T-helper 17 cell (primary cell): Measurements from ENCODE around the gene SLC35D1. TPM values are rescaled to one million over a fixed set of nuclear protein-coding genes. Genes with fewer than 3 reads are reported as not detected.
"Not testable (repeated sequence)": the region's sequence is repeated elsewhere in the genome, so short reads cannot be mapped to it uniquely, and the experiment has no call there.

Experiments
- ATAC-seq: fragments of 150-1000 bp; cut with Tn5 transposase; 2 replicates; pipeline ENCODE4 v1.10.0; 2021; ENCODE audit warnings: mild to moderate bottlenecking, moderate library complexity
- DNase-seq, 3 donors: peaks; one replicate each; pipeline versions ENCODE4 v3.0.0 to v3.0.0-alpha.2; 2020 to 2021
- H3K9me3 ChIP-seq: one replicate; pipeline ENCODE4 v1.7.0; 2013; ENCODE audit warnings: low read length, mild to moderate bottlenecking; ENCODE audit not compliant: control insufficient read depth, poor library complexity, severe bottlenecking
- H3K27ac Mint-ChIP-seq: one replicate; pipeline ENCODE4 v1.8.0; 2022; ENCODE audit warnings: mild to moderate bottlenecking, moderate library complexity, mixed read lengths
- H3K27me3 Mint-ChIP-seq: one replicate; pipeline ENCODE4 v1.8.0; 2022; ENCODE audit warnings: mixed read lengths
- H3K36me3 Mint-ChIP-seq: one replicate; pipeline ENCODE4 v1.8.0; 2022; ENCODE audit warnings: low read depth, mixed read lengths
- H3K4me1 Mint-ChIP-seq: one replicate; pipeline ENCODE4 v1.8.0; 2022; ENCODE audit warnings: mild to moderate bottlenecking, mixed read lengths
- H3K4me3 Mint-ChIP-seq: one replicate; pipeline ENCODE4 v1.8.0; 2022; ENCODE audit warnings: mild to moderate bottlenecking, moderate library complexity, mixed read lengths
- total RNA-seq, 4 donors: library from RNA in 2 of 4; stranded (reverse) in 2 of 4; gene quantifications; one replicate each; pipeline ENCODE4 v1.2.3 and lab custom pipeline; 2022 to 2026

Gene SLC35D1
- total RNA-seq, 2 donors from 2014 or later = 10.5 to 14.1 TPM

DNA sequence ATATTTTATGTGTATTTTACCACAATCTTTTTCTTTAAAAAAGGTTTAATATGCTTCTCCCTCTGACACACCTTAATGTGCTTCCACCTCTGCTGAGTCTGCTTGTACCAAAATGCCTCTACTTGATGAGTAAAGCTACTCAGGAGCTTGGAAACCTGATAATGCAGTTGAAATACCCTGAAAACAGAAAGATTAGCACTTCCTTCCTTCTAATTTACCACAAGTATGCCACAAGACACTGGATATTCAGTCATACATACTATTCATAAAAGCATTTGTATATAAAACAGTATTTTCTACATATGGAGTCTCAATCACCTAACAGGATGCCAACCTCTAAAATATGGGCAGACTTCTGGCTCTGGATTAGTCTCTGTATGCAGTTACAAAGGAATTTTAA lies 55.0 kb downstream of the SLC35D1 start:
- DNase-seq (no peak), ATAC-seq (no peak)
- H3K27me3 Mint-ChIP-seq = no peaks in the 10 kb centered on the region
- H3K27ac Mint-ChIP-seq = peak overlapping the region; percentile 61
- peaks cover 6% of the 10 kb centered on the region for H3K36me3 Mint-ChIP-seq
- H3K4me1 Mint-ChIP-seq = peaks cover 30% of the 10 kb centered on the region
- H3K9me3 ChIP-seq = no peaks in the 10 kb centered on the region
- no peak overlapping the region for H3K4me3 Mint-ChIP-seq

DNA sequence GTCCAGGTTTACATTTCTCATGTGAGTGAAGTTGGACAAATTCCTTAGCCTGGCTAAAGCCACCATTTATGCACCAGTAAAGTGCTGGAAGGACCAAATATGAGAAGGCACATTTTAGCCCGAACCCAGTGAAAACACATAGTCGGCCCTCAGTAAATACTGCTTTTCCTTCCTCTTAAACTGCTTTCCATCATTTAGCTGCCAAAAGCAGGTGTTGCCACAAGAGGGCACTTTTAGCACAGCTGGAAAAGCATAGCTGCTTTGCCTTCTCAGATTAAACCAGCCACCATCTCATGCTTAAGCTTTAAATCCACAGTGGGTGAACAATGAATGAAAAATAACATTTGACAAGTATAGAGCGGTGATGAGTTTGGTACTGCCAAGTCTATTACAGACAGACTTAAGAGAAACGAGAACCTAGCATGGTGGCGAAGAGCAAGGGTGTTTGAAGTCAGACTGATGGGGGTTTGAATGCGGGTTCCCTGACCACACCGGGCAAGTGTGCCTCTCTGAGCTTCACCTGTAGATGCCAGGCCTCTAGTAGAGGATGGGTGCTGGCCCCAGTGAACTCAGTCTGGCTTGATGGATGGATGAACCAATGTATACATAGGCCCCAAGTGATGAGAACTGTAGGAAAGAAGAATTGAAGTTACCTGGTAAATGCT lies 57.8 kb downstream of the SLC35D1 start:
- H3K9me3 ChIP-seq = no peaks in the 10 kb centered on the region
- no peaks in the 10 kb centered on the region for H3K27me3 Mint-ChIP-seq
- peaks cover 2% of the 10 kb centered on the region for H3K36me3 Mint-ChIP-seq
- H3K4me1 Mint-ChIP-seq = peaks cover 20% of the 10 kb centered on the region
- ATAC-seq (peak; percentile 85), DNase-seq (peak in 2 of 3 donors; percentile 12 to 42)
- peak overlapping the region; percentile 14 for H3K27ac Mint-ChIP-seq
- H3K4me3 Mint-ChIP-seq = peak overlapping the region; percentile 71

DNA sequence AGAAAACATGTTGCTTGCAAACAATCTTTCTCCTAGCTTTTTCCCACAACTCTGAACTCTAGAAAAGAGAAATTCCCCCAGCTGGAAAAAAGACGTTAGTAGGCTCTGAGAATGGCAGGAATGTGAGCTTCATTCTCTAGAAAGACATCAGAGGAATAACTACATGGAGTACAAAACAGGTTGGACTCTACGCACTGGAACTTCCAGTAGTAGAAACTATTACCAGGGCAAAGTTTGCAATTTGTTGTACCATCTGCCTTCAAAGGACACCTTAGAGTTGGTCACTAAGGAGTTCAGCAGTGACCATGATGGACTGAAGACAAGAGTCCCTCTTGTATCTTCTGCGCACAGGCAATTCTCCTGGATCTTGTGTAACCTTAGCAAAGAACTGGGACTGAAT lies 60.9 kb downstream of the SLC35D1 start:
- ATAC-seq (no peak), DNase-seq (no peak)
- no peak overlapping the region for H3K4me3 Mint-ChIP-seq
- no peaks in the 10 kb centered on the region for H3K27me3 Mint-ChIP-seq
- peaks cover 4% of the 10 kb centered on the region for H3K36me3 Mint-ChIP-seq
- no peaks in the 10 kb centered on the region for H3K9me3 ChIP-seq
- H3K27ac Mint-ChIP-seq = no peak overlapping the region
- H3K4me1 Mint-ChIP-seq = peaks cover 9% of the 10 kb centered on the region

DNA sequence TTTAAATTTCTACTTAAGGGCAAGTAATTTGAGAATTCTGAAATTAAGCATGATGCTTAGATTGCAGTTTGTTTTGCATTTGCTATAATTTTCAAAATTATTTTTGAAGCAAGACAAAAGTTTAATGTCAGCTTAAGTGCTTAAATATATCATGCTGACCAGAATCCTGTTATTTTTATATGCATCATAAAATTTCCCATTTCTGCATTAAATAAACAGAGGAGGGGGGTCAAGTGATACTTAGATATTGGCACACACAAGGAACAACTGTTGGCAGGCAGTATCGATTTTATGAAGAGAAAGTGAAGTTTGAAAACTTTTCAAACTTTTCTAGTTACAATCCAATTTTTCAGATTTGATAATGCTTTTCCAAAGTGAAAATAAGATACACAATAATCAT lies 68.1 kb downstream of the SLC35D1 start:
- Mint-ChIP-seq H3K27ac (no peak overlapping the region), H3K36me3 (peaks cover 9% of the 10 kb centered on the region), H3K27me3 (no peaks in the 10 kb centered on the region), H3K4me3 (no peak overlapping the region), H3K4me1 (peaks cover 12% of the 10 kb centered on the region)
- no peaks in the 10 kb centered on the region for H3K9me3 ChIP-seq
- DNase-seq (no peak), ATAC-seq (no peak)

DNA sequence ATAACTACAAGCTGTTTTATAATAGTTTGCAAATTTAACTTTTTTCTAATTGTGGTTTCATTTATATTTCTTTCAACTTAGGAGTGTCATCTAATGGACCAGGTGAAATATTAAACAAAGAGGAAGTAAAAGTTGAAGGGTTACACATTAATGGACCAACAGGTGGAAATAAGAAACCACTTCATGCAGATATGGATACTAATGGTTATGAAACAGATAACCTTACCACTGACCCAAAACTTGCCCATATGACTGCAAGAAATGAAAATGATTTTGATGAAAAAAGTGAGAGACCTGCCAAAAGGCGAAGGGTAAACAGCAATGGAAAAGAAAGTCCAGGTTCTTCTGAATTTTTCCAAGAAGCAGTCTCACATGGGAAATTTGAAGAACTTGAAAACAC lies 69.5 kb downstream of the SLC35D1 start:
- Mint-ChIP-seq H3K4me1 (peaks cover 17% of the 10 kb centered on the region), H3K27ac (peak overlapping the region; percentile 86), H3K4me3 (no peak overlapping the region), H3K36me3 (peaks cover 9% of the 10 kb centered on the region), H3K27me3 (no peaks in the 10 kb centered on the region)
- ATAC-seq = no peak
- H3K9me3 ChIP-seq = no peaks in the 10 kb centered on the region
- DNase-seq = no peak

DNA sequence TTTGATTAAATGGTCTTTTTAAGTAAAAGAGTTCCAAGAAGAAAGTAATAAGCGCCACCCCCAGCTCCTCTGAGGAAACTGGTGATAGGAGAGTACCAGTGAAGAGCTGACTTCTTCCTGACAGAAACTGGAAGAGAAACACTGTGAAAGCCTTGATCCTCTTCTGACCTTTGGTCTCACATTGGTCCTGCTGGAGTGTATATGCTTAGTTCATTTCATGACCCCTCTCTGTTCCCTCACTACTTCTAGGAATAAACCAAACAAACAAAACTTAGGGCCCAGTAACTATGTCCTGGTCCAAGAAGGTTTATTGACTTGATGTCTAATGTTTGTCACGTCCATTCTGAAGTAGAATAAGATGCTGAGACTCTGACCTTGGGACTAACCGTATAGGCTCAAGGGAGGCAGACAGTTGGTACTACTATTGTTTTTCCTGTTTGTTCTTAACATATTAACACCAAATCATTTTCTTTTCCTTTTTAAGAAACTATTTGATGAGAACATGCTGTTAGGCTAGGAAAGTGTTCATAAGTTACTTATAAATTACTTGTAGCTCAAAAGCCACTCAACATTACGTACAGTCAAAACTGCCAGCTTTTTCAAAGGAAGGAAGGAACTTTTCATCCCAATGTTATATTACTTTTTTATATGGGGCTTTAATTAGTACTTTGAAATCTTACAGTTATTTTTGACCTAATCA lies 71.2 kb downstream of the SLC35D1 start:
- peaks cover 17% of the 10 kb centered on the region for H3K4me1 Mint-ChIP-seq
- H3K9me3 ChIP-seq = no peaks in the 10 kb centered on the region
- no peaks in the 10 kb centered on the region for H3K27me3 Mint-ChIP-seq
- DNase-seq (no peak), ATAC-seq (no peak)
- H3K27ac Mint-ChIP-seq = peak overlapping the region; percentile 89
- H3K4me3 Mint-ChIP-seq = no peak overlapping the region
- peaks cover 5% of the 10 kb centered on the region for H3K36me3 Mint-ChIP-seq

DNA sequence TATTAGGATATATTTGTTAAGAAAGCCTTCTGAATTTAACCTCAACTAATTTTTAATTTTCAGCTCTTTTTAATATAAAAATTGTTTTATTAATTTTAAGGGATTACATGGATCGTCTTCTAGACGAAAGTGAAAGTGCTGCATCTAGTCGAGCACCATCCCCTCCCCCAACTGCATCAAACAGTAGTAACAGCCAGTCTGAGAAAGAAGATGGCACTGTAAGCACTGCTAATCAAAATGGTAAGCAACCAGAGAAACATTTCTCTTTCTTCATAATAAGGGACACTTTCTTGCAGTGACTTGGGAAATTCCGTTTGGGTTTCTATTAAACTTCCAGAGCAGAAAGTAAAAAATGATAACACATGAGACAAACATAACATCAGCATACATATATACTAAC lies 72.3 kb downstream of the SLC35D1 start:
- Mint-ChIP-seq H3K27me3 (no peaks in the 10 kb centered on the region), H3K4me1 (peaks cover 17% of the 10 kb centered on the region), H3K4me3 (peak overlapping the region; percentile 67), H3K36me3 (peaks cover 4% of the 10 kb centered on the region), H3K27ac (peak overlapping the region; percentile 89)
- peak in 2 of 3 donors; percentile 7 to 10 for DNase-seq
- no peaks in the 10 kb centered on the region for H3K9me3 ChIP-seq
- ATAC-seq = peak; percentile 83

DNA sequence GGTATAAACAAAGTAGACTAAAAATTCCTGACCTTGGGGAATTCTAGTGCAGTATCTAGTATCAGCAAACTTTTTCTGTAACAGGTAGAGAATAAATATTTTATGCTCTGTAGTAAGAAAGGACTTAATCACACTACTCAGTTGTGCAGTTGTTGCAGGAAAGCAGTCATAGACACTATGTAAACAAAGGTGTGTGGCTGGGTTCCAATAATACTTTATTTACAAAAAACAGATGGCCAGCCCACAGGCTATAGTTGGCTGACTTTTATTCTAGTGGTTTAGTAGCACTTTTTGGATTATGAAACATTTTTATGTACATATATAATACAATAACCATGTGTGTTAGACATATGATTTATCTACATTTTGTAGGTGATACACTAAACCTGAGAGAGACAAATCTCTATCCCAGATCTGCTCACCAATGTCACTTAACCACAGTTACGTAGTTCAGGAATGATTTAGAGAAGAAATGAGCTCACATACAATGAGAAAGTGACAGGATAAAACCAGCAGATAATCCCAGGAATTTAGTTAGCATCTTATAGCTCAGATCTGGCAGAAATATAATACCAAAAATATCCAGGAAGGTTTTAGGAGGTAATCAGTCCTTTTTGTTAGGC lies 73.1 kb downstream of the SLC35D1 start:
- Mint-ChIP-seq H3K36me3 (peaks cover 4% of the 10 kb centered on the region), H3K4me1 (peaks cover 17% of the 10 kb centered on the region)

DNA sequence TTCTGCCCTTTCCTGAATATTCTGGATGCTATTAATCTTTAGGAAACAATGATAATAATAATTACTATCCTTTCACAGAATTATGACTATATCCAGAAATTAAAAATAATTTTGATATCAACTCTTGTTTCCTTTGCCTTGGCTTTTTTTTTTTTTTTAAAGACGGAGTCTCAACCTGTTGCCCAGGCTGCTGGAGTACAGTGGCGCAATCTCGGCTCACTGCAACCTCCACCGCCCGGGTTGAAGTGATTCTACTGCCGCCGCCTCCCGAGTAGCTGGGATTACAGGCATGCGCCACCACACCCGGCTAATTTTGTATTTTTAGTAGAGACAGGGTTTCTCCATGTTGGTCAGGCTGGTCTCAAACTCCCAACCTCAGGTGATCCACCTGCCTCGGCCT lies 74.3 kb downstream of the SLC35D1 start:
- not testable (repeated sequence) for DNase-seq, H3K36me3 Mint-ChIP-seq, H3K27ac Mint-ChIP-seq, H3K9me3 ChIP-seq, H3K27me3 Mint-ChIP-seq, ATAC-seq
- peaks cover 17% of the 10 kb centered on the region for H3K4me1 Mint-ChIP-seq
- H3K4me3 Mint-ChIP-seq = peak overlapping the region; percentile 43

More for the DNA sequence above, 73.1 kb downstream of the SLC35D1 start:
- Mint-ChIP-seq H3K27ac (peak overlapping the region; percentile 89), H3K27me3 (no peaks in the 10 kb centered on the region), H3K4me3 (peak overlapping the region; percentile 67)
- DNase-seq (no peak), ATAC-seq (peak; percentile 17)
- H3K9me3 ChIP-seq = no peaks in the 10 kb centered on the region

DNA sequence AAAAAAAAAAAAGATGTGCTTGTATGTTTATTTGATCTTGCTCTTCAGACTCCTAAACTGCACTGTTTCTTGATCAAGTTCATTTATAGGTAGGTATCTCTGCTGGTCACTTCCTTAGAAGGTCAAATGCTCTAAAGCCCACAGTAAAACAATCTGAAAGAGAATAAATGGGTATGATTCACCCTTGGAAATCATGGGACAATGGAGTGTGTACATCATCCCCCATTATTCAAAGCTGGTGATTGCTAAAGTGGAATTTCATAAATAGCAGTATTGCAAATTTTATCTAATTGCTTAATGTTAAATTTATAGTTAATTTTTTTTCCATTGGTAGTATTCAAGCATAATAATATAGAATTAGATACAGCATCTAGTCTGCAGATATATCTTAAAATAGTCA lies 75.7 kb downstream of the SLC35D1 start:
- Mint-ChIP-seq H3K4me1 (peaks cover 15% of the 10 kb centered on the region), H3K36me3 (peaks cover 2% of the 10 kb centered on the region), H3K4me3 (no peak overlapping the region), H3K27me3 (no peaks in the 10 kb centered on the region), H3K27ac (peak overlapping the region; percentile 39)
- ATAC-seq (no peak), DNase-seq (no peak)
- no peaks in the 10 kb centered on the region for H3K9me3 ChIP-seq

DNA sequence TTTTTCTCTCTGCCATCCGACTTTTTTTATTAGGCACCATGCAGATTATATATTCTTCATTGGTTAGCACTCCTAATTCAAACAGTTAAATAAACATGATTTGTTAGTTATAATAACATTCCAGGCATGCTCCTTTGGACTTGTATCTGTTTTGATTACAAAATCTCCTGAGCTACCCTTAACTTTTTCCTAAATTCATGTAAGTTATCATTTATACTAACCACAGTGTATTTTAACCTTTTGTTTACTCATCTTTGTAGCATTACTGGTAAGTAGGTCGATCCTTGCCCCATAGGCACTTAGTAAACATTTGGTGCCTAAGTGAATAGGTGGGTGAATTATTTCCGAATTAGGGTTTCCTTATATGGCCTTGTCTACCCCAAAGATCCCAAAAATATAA lies 85.4 kb downstream of the SLC35D1 start:
- Mint-ChIP-seq H3K4me1 (peaks cover 24% of the 10 kb centered on the region), H3K27ac (peak overlapping the region; percentile 88), H3K4me3 (no peak overlapping the region), H3K36me3 (peaks cover 17% of the 10 kb centered on the region), H3K27me3 (no peaks in the 10 kb centered on the region)
- ATAC-seq (no peak), DNase-seq (no peak)
- no peaks in the 10 kb centered on the region for H3K9me3 ChIP-seq

DNA sequence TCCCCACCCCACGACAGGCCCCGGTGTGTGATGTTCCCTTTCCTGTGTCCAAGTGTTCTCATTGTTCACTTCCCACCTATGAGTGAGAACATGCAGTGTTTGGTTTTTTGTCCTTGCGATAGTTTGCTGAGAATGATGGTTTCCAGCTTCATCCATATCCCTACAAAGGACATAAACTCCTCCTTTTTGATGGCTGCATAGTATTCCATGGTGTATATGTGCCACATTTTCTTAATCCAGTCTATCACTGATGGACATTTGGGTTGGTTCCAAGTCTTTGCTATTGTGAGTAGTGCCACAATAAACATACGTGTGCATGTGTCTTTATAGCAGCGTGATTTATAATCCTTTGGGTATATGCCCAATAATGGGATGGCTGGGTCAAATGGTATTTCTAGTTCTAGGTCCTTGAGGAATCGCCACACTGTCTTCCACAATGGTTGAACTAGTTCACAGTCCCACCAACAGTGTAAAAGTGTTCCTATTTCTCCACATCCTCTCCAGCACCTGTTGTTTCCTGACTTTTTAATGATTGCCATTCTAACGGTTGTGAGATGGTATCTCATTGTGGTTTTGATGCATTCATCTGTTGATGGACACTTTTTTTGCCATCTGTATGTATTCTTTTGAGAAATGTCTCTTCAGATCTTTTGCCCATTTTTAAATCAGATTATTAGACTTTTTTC lies 87.6 kb downstream of the SLC35D1 start:
- H3K4me3 Mint-ChIP-seq, H3K9me3 ChIP-seq, ATAC-seq, DNase-seq, H3K27ac Mint-ChIP-seq, H3K27me3 Mint-ChIP-seq: not testable (repeated sequence)
- Mint-ChIP-seq H3K4me1 (peaks cover 22% of the 10 kb centered on the region), H3K36me3 (peaks cover 14% of the 10 kb centered on the region)

DNA sequence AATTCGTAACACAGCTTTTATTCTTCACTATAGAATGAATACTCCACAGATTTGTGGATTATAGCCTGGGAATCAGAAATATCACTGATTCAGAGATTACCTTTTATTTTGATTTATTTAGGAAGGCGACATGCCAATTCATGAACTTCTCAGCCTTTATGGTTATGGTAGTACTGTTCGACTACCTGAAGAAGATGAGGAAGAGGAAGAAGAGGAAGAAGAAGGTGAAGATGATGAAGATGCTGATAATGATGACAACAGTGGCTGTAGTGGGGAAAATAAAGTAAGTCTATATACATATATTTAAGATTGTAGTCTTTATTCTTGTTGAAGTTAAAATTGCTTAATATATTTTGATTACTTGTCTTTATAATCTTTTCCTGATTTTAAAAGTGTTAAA lies 96.0 kb downstream of the SLC35D1 start:
- Mint-ChIP-seq H3K4me1 (peaks cover 37% of the 10 kb centered on the region), H3K27ac (peak overlapping the region; percentile 79), H3K36me3 (peaks cover 8% of the 10 kb centered on the region), H3K27me3 (no peaks in the 10 kb centered on the region), H3K4me3 (no peak overlapping the region)
- no peak for DNase-seq
- H3K9me3 ChIP-seq = no peaks in the 10 kb centered on the region
- no peak for ATAC-seq
